ENCODE results near the gene INPP1.
A peak's percentile ranks its signal among the peaks of the same experiment; 100 is the strongest.

The INPP1 gene

DNA sequence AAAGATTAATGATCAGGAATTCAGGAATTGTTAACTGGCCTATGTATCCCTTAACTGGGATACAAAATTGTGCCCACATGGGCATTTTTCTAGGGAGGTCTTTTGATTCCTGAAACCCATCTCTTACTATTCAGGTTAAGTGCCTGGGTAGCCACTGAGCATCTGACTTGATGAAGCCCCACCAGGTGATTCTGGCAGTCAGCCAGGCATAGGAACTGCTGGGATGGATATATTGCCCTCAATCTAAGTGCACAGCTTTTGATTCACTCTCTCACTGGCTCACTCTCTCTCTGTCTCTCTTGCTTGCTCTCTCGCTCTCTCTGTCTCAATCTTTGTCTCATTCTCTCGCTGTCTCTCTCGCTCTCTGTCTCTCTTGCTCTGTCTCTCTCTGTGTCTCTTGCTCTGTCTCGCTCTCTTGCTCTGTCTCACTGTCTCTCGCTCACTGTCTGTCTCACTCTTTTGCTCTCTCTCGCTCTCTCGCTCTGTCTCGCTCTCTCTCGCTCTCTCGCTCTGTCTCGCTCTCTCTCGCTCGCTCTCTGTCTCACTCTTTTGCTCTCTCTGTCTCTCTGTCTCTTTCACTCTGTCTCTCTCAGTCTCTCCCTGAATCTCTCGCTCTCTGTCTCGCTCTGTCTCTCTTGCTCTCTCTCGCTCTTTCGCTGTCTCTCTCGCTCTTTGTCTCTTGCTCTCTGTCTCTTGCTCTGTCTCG, 22.3 kb downstream of the INPP1 start:
- no peak for DNase-seq

DNA sequence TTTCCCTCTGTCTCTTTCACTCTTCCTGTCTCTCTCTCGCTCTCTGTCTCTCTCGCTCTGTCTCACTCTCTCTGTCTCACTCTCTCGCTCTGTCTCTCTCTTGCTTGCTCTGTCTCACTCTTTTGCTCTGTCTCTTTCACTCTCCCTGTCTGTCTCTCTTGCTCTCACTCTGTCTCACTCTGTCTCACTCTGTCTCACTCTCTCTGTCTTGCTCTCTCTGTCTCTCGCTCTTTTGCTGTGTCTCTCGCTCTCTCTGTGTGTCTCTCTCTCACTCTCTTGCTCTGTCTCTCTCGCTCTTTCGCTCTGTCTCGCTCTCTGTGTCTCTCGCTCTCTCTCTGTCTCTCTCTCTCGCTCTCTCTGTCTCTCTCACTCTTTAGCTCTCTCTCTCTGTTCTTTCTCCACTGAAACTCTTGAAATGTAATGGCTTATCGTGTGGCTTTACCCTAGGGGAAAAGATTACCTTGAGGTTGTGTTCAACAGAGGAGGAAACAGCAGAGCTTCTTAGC, 22.9 kb downstream of the INPP1 start:
- no peak for DNase-seq

DNA sequence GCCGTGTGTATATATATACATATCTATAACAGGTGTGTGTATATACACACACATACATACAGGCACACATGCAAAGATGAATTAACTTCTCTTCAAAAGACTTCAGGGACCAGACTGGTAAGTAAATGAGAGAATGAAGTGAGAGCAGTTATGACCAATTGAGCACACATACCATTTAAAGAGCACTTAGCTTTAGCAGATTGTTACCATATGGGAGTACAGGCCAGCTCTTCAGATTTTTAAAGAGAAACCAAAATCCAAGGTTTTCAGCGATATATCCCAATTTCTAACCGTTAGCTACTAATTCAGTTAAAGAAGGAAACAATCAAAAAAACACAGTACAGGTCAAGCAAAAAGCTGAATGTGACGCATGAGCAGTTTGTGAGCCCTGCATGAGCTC, 23.7 kb downstream of the INPP1 start:
- DNase-seq: no peak

DNA sequence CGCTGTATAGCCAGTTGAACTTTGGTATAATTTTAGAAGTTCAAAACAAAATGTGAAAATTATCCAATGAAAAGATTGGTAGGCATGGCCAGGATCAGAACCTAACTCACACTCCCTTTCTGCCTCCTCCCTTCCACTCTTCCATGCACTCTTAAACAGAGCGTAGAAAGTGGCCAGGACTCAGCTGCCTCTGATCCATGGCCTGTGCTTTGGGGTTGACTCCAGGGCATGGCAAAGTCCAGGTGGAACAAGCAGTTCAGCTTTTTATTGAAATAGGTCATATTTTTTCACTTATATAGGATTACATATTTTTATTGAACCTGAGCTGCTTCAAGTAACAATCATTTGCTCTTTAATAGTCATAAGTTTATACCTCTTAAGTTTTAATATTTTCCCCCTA, 26.2 kb downstream of the INPP1 start:
- DNase-seq: no peak

DNA sequence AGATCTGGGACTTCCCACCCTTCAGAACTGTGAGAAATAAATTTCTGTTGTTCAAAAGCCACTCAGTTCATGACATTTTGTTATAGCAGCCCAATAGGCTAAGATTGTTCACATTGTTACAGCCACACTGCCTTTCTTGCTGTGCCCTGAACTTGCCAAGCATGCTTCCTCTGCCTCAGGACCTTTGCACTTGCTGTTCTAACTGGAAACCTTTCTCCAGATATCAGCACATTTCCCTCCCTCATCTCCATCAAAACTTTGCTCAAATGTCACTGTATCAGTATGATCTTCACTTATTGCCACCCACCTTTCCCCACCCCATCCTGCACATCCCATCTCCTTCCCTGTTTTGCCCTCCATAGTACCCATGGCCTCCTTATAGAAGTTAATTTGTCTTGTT, 32.7 kb downstream of the INPP1 start:
- DNase-seq: no peak

DNA sequence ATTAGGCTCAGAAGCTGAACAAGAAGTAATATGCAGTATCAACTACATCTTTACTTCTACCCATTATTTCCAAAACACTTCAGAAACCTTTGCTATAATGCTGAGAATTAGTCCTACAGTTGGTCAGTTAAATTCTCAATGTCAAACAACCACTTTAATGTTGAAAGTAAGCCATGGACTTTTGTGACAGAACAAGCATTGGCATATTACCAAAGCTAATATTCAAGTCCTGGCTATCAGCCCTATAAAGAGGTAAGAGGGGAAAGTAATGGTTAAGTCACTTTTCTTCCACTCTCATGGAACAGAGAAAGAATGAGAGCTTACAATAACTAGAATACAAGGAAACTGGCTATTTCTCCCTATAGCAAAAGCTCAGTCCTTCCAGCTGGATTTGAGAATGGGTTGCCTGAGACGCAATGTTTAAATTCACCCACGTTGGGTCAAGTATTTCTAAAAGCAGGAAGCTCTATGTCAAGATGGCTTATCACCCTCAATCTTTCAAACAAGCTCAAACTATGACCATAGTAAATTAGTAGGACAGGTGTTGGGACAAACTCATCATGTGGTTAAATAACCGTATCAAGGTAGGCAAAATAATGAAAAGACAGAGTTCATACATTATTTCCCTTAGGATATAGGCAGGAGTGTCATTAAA, 33.3 kb downstream of the INPP1 start:
- DNase-seq: no peak

DNA sequence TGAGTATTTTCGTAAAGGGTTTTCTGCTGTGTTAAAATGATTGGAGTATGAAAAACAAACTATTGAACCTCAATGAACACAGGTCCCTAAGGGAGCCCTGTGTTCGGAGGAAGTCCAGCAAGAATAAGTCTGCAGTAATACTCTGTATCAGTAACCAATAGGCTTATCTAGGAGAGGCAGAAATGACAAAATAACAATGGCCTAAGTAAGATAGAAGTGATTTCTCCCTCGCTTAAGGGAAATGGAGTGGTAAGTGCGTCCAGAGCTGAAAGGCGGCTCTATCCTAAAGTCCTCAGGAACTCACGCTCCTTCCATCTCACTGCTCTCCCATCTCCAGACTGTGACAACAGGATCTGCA, 35.5 kb downstream of the INPP1 start:
- DNase-seq: no peak

DNA sequence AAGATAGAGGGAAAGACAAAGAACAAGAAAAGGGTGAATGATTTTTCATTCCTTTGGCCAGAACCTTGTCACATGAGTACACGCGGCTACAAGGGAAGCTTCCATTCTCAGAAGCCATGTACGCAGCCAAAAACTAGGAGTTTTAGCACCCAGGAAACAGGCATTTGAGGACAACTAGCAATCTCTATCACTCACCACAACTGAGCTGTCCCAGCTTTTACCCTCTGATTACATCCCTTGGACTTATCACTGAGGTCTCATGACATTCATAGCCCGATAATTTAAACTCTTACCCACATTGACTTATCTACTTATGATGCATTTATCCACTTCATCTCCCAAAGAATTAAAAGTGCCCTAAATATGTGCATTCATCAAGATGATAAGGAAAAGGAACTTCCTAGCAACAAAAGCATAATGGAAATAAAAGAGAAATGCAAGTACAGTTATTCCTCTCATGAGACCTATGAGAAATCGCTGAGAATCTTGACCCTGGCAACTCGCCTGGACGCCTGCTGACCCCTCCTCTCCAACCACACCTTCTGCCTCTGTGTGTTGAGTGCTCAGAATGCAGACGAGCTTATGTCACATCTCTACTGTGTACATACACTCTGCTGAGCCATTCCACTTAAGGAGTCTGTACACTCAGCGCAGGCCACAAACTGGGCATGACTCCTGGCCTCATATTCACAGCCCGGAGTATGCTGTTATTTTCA, 36.0 kb downstream of the INPP1 start:
- DNase-seq: peak; percentile 55

DNA sequence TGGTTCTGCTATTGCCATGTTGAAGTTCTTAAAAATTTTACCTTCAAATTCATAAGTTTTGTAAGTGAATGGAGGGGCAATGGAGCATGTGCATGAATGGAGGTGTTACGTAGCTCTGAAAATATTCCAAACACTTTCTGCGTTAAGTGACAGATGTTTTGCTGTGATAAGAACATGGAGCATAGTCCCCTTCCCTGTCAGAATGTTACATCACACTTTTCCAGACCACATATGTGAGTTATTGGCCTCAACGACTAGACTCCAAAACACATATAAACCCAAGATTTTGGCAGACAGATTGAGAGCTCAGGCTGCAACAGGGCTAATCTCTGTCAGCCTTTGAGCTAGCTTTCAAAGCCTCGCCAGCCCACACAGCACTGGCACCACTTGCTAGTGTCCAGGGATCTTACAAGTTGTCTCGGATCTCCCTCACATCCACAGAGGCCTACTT, 37.6 kb downstream of the INPP1 start:
- no peak for DNase-seq

DNA sequence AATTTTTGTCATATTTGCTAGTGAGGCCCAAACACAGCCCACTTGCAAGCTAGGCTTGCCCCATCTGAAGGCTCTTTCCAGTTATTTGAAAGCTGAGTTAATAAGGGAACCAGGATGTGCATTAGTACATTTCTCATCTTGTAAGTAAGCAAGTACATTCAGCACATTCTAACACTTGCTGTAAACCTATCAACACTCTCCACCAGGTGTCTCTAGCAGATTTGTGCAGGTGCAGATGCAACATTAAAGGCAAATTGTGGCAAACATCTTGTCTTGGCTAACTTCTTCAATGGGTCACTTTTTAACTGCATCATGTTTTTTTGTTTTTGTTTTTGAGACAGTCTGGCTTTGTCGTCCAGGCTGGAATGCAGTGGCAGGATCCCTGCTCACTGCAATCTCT, 39.5 kb downstream of the INPP1 start:
- DNase-seq: peak; percentile 57

DNA sequence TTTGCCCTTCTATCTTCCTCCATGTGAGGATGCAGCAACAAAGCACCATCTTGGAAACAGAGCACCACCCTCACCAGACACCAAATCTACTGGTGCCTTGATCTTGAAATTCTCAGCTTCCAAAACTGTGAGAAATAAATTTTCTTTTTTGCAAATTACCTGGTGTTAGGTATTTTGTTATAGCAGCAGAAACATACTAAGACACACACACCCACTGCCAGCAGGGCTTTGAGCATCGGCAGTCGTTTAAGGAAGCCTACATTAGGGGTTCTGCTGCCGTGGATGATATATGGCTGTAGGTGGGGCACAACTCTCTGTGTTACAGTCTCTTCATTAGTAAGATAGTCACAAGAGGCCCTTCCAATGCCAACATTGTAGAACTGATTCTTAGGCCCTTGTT, 44.0 kb downstream of the INPP1 start:
- no peak for DNase-seq

DNA sequence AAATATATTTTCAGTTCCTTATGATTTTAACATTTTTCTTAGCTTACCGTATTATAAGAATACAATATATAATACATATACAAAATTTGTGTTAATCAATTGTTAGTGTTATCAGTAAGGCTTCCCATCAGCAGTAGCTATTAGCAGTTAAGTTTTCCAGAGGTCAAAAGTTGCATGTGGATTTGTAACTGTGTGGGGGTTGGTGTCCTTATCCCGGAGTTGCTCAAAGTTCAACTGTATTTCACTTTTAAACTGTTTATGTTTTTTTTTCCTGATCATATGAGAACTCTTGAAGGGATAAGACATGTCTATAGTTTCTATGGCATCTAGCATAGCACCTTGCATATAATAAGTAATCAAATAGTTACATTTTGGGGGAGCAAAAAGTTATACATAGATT, 52.9 kb downstream of the INPP1 start:
- no peak for DNase-seq

DNA sequence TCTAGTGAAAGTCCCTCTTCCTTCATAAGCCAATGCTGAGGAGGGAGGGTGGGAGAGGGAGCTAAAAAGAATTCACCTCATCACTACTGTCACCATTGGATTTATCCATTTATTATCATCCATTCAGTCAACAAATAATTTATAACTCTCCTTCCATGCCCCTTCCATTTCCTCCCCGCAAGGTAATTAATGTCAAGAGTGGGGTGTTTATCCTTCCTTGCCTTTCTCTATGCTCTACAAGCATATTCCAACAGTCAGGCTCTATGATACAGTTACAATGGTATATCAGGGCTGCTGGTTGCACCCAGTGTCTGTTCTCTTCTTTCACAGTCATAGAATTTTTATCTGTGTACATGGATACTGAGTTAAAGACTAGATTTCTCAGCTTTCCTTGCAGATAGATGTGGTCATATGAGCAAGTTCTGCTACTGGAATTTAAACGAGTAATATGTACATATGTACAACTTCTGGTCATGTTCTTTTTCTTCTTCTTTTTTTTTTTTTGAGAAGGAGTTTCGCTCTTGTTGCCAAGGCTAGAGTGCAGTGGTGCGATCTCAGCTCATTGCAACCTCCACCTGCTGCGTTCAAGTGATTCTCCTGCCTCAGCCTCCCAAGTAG, 59.7 kb downstream of the INPP1 start:
- DNase-seq: no peak

DNA sequence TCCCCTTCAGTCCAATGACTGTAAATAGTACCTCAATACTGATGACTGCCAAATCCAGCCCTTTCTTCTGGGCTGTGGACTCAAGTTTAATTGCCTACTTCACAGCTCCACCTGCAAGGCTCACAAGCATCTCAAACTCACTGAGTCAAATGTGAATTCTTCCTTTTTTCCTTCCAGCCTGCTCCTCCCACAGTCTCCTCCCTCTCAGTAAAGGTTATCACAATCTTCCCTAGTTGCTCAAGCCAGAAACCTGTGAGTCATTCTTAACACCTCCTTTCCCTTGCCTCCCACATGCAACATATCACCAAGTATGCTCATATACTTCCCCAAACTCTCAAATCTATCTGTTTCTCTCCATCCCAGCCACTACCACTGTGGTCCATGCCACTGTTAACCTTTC, 61.1 kb downstream of the INPP1 start:
- peak; percentile 14 for DNase-seq

DNA sequence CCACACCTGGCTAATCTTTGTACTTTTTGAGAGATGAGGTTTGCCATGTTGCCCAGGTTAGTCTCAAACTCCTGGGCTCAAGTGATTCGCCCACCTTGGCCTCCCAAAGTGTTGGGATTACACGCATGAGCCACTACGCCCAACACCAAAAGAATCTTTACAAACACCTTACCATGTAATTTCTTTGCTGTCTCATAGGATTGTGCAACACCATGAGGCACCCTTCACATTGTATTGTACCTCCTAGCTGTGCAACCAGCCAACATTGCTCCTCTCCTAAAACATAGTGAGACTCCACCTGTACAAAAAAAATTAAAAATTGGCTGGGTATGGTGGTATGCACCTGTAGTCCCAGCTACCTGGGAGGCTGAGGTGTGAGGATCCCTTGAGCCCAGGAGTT, 61.7 kb downstream of the INPP1 start:
- DNase-seq: no peak

DNA sequence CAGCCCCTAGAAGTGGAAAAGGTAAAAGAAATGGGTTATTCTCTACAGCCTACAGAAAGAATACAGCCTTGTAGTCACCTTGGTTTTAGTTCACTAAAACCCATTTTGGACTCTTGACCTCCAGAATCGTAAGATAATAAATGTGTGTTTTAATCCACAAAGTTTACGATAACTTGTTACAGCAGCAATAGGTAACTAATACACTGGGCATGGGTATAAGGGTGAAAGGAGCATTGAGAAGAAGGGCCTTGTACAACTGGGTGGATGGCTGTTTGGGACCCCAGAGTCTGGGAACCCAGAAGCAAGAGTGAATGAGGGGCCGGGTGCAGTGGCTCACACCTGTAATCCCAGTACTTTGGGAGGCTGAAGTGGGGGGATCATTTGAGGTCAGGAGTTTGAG, 62.6 kb downstream of the INPP1 start:
- no peak for DNase-seq

DNA sequence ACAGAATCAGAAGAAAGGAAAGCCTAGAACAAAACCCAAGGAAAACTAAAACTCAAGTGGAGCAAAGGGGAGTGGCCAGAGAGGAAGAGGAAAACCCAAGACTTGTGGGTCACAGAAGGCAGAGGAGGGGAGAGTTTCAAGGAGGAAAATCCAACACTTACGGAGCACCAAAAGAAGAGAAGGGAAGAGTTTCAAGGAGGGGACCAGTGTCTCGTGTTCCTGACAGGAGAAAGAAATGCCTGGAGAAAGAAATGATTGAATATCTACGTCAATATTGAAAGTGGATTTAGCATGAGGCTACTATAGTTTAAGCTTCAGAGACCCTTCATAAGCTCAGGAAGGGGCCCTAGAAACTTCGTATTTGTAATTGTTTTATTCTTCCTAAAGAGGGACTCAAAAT, 63.4 kb downstream of the INPP1 start:
- no peak for DNase-seq

DNA sequence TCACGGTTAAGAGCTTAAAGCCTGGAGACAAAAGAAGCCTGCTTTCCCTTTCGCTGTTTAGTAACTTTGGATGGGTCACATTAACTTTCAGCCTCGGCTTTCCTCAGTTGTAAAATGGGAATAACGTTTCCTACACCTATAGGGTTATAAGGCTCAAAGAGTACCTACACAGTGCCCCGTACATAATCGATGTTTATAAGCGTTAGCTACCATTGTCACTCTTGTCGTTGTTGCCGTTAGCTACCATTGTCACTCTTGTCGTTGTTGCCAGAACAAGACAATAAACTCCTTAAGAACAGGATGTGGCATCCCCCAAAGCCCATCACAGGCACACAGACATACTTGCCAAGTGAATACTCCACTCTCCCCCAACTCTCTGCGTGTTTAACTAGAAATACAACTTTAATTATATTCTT, 63.9 kb downstream of the INPP1 start:
- DNase-seq: peak; percentile 53

DNA sequence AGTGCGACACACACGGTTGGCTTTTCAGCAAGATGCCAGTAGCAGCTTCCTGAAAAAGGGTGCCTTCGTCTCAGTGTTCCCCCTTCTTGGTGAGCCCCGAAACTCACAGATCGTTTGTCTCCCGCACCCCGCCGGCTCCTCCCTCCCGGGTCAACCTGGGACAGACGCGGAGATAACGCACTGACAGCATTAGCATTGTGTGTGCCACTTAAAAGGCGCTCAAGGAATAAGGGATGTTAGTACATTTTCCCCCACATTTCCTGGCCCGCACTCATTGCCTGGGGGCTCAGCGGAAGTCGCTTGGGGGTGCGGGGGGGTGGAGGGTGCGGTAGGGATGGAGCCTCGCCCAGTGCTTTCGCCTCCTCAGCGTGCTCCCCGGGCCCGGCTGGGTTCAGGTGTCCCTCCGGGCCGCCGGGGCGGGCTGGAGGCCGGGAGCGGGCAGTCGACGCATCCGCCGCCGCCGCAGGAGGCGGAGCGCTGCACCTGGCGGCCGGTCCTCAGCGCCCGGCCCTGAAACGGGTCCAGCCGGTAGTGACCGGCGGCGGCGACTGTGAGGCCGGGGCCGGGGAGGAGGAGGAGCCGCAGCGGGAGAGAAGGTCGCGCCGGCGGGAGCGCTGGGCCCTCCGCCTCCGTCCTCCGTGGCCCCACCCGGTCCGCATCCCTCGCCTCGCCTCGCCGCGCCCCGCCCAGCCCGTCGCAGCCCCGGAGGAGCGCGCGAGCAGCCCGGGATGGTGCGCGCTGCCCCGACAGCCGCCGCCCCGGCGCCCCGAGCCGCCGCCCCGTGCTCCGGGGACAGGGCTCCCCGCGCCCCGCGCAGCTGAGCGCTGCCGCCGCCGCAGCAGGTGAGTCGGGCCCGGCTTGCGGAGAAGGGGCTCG, 64.5 kb downstream of the INPP1 start, which contains the start of gene MFSD6:
TSS of gene MFSD6 (plus strand) at position 694 of the 876 bp plus-strand sequence. CDS start 27,675 bp downstream, outside the sequence.
- DNase-seq: peak; percentile 64

DNA sequence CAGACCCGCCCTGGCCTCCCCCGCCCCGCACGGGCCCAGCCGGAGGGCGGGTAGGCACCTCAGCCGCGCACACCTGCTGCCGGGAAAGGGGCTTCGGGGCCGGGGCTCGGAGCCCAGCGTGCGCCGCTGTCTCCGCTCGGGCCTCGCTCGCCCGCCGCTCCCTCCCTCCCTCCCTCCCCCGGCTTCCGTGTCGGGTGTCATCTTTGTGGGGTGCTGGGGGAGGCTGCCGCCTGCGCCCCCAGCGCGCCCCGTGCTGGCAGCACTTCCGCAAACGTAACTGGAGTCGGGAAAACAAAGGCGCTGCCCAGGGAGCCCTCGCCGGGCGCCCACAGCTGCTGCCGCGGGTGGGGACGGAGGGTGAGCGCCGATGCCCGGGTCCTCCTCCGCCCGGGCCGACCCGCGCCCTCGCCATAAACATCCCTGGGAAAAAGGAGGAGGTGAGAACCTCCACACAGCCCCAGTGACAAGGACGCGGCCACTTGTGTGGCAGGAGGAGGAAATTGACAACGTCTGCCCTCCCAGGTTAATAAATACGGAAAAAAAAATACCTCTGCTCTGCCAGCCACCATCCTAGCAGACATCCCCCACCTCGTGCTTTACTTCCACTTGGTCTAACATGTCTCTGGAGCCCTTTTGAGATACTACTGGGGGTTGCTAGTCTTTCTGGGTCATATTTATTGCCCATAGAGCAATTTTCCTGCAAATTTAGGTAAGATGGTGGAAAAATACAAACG, 65.3 kb downstream of the INPP1 start:
- DNase-seq: peak; percentile 60

DNA sequence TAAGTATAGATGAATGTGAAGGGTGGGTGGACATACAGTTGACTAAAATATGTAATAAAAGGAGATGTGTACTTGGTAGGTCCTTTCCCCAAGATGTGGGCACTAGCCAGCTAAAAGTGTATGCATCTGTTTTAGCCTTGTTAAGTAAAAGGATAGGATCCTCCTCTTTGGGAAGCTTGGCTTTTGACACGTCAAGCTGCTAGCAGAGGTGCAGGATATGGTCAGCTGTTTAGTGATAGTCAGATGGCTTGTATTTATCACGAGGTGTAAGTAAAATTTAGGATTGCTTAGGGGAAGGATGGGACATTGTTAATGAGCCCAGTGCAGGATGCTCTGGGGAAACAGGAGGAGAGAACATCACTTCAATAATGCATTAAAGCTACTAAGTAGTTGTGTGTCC, 66.2 kb downstream of the INPP1 start:
- DNase-seq: peak; percentile 29

DNA sequence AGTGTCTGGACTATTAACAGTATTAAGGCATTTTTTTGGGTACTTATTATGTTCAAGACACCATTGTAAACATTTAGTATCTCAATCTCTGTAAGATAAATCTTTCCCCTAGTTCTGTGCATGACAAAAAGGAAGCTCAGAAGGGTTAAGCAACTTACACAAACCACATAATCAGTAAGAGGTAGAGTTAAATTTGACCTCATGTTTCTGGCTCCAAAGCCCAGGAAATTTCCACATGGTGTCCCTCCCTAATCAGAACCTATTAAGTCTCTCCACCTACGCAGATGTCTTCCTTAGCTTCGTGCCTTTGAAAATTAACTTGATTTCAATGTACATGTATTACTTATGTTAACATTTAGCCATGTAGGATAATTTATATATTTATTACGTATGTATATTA, 66.8 kb downstream of the INPP1 start:
- peak; percentile 15 for DNase-seq

Data from NCI-H1092 treated with DMSO at 0.1 percent for 48 hours (cell line).